KMS-11 (cell line): Measurements from ENCODE around the gene PALLD.

ENCODE experiments used
- H2AFZ ChIP-seq: fragments of 200-600 bp; sonication (generic); 2 replicates; pipeline ENCODE4 v1.6.1; 2016; ENCODE audit warnings: antibody characterized with exemption, mixed run types, low read depth
- H3K27ac ChIP-seq: fragments of 200-600 bp; sonication (generic); 2 replicates; pipeline ENCODE4 v1.6.1; 2016; ENCODE audit warnings: mild to moderate bottlenecking, mixed run types
- H3K27me3 ChIP-seq: fragments of 200-600 bp; sonication (generic); 2 replicates; pipeline ENCODE4 v1.6.1; 2017; ENCODE audit warnings: mild to moderate bottlenecking, low read depth, mixed run types, moderate library complexity; ENCODE audit not compliant: insufficient read depth
- H3K36me3 ChIP-seq: fragments of 200-600 bp; sonication (generic); 2 replicates; pipeline ENCODE4 v1.6.1; 2017; ENCODE audit warnings: mild to moderate bottlenecking, mixed run types; ENCODE audit not compliant: insufficient read depth
- H3K4me1 ChIP-seq: fragments of 200-600 bp; sonication (generic); 2 replicates; pipeline ENCODE4 v1.6.1; 2016; ENCODE audit warnings: mild to moderate bottlenecking, low read depth, mixed run types; ENCODE audit not compliant: poor library complexity, severe bottlenecking
- H3K4me2 ChIP-seq: fragments of 200-600 bp; sonication (generic); 2 replicates; pipeline ENCODE4 v1.7.0; 2016; ENCODE audit warnings: mild to moderate bottlenecking, mixed run types
- H3K4me3 ChIP-seq: fragments of 200-600 bp; sonication (generic); IDR thresholded peaks from 2 replicates; pipeline ENCODE4 v1.6.1; 2017; ENCODE audit warnings: low read depth, low read length, mixed read lengths; ENCODE audit not compliant: insufficient read depth
- H3K79me2 ChIP-seq: fragments of 200-600 bp; sonication (generic); 2 replicates; pipeline ENCODE4 v1.6.1; 2016; ENCODE audit warnings: low read depth, mixed run types; ENCODE audit not compliant: insufficient read depth
- H3K9ac ChIP-seq: fragments of 200-600 bp; sonication (generic); 2 replicates; pipeline ENCODE4 v1.6.1; 2016; ENCODE audit warnings: mild to moderate bottlenecking, mixed run types
- H4K20me1 ChIP-seq: fragments of 200-600 bp; sonication (generic); 2 replicates; pipeline ENCODE4 v1.6.1; 2016; ENCODE audit warnings: mild to moderate bottlenecking, mixed run types; ENCODE audit not compliant: insufficient read depth
- CTCF ChIP-seq: fragments of 200-600 bp; sonication (generic); conservative IDR thresholded peaks from 2 replicates; pipeline ENCODE4 v1.6.1; 2017; ENCODE audit warnings: low read depth, mild to moderate bottlenecking, antibody characterized with exemption, low read length, moderate library complexity, mixed read lengths

The PALLD gene

GRCh38 chr4:168585168-168586091 lies 88.6 kb downstream of the PALLD start:
- no peak overlapping the region for H3K27ac ChIP-seq

GRCh38 chr4:168586926-168587325 lies 90.1 kb downstream of the PALLD start:
- H2AFZ ChIP-seq = no peak overlapping the region
- no peaks in the 10 kb centered on the region for H3K27me3 ChIP-seq
- H3K9ac ChIP-seq = no peak overlapping the region
- no peak overlapping the region for H3K4me3 ChIP-seq
- H3K79me2 ChIP-seq = no peaks in the 10 kb centered on the region
- no peaks in the 10 kb centered on the region for H4K20me1 ChIP-seq
- H3K27ac ChIP-seq = no peak overlapping the region
- no peak for TF ChIP-seq CTCF
- peaks cover 23% of the 10 kb centered on the region for H3K4me1 ChIP-seq
- no peak overlapping the region for H3K4me2 ChIP-seq
- no peaks in the 10 kb centered on the region for H3K36me3 ChIP-seq

More at GRCh38 chr4:168585168-168586091, 88.6 kb downstream of the PALLD start:
- no peak overlapping the region for H3K9ac ChIP-seq
- peak overlapping the region; percentile 28; the same call in 1 of the 2 replicates for H2AFZ ChIP-seq
- H3K27me3 ChIP-seq = no peaks in the 10 kb centered on the region
- no peaks in the 10 kb centered on the region for H3K79me2 ChIP-seq
- H4K20me1 ChIP-seq = no peaks in the 10 kb centered on the region
- TF ChIP-seq CTCF = peak; percentile 82
- H3K4me3 ChIP-seq = no peak overlapping the region
- H3K4me1 ChIP-seq = peaks cover 23% of the 10 kb centered on the region
- H3K4me2 ChIP-seq = peak overlapping the region; percentile 39; the same call in 1 of the 2 replicates
- no peaks in the 10 kb centered on the region for H3K36me3 ChIP-seq

GRCh38 chr4:168587411-168588125 lies 90.7 kb downstream of the PALLD start:
- Histone ChIP-seq H3K4me2 (no peak overlapping the region), H3K4me1 (peaks cover 23% of the 10 kb centered on the region), H3K4me3 (no peak overlapping the region), H3K9ac (no peak overlapping the region), H2AFZ (no peak overlapping the region), H3K79me2 (no peaks in the 10 kb centered on the region), H3K27ac (no peak overlapping the region), H3K36me3 (no peaks in the 10 kb centered on the region), H3K27me3 (no peaks in the 10 kb centered on the region), H4K20me1 (no peaks in the 10 kb centered on the region)
- no peak for TF ChIP-seq CTCF

- Histone ChIP-seq H3K27me3 (no peaks in the 10 kb centered on the region), H3K9ac (no peak overlapping the region), H4K20me1 (no peaks in the 10 kb centered on the region), H3K4me1 (peaks cover 18% of the 10 kb centered on the region), H3K36me3 (no peaks in the 10 kb centered on the region), H3K79me2 (no peaks in the 10 kb centered on the region), H2AFZ (no peak overlapping the region), H3K27ac (no peak overlapping the region), H3K4me2 (no peak overlapping the region), H3K4me3 (no peak overlapping the region)
- TF ChIP-seq CTCF = no peak
These were observed 92.2 kb downstream of the PALLD start for GRCh38 chr4:168588916-168589531.
